ENCODE data around the gene GALNT14.

GALNT14 gene

DNA sequence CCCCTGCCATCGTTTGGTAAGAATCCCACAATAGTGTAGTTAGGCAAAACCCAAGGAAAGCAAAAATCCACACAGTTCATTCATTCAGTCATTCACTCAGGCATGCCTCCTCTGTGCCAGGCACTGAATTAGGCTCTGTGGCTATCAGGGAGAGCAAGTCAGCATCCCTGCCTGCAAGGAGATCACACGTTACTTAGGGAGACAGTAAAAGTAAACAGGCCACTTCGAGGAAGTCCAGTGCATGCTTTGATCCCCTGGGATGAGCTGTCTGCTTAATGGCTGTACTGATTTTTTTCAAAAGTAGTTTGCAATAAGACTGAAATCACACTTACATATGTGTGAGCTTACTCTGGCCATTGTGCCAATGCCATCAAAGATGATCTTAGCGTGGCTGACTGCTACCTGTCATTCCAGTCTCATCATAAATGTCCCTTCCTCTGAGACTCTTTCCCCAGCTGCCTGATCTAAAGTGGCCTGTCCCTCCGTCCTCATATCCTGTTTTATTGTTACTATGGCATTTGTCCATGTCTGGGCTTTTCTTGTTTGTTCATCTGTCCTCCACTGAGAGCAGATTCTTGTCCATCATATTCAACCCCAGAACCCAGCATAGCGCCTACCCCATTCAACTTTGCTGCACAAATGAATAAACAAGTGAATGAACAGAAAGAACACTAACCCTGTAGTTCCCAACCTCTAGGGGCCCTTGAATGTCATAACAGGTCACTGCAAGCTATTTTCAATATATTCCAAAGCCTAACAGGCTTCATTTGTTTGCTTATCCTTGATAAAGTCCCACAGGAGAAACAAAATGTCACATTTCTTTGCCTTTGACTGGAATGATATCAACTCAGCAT, 84.1 kb downstream of the GALNT14 start:
- DNase-seq = peak; percentile 5

DNA sequence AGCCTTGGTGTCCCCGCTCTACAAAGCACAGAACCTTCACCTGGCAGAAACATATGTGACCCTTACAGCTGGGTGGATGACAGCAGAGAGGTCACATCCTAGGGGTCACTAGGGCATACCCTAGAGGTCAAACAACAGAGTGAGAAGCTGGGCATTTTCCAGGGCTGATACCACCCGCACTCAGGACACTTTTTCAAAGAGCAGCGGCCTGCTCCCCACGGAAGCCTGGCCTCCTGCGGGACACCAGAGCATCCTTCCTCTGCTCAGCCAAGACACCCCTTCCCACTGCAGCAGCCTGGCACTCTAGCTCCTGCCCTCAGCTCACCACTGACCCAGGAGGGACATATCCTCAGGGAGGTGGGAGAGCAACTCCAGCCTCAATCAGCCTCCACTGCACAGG, 86.0 kb downstream of the GALNT14 start:
- no peak for DNase-seq

DNA sequence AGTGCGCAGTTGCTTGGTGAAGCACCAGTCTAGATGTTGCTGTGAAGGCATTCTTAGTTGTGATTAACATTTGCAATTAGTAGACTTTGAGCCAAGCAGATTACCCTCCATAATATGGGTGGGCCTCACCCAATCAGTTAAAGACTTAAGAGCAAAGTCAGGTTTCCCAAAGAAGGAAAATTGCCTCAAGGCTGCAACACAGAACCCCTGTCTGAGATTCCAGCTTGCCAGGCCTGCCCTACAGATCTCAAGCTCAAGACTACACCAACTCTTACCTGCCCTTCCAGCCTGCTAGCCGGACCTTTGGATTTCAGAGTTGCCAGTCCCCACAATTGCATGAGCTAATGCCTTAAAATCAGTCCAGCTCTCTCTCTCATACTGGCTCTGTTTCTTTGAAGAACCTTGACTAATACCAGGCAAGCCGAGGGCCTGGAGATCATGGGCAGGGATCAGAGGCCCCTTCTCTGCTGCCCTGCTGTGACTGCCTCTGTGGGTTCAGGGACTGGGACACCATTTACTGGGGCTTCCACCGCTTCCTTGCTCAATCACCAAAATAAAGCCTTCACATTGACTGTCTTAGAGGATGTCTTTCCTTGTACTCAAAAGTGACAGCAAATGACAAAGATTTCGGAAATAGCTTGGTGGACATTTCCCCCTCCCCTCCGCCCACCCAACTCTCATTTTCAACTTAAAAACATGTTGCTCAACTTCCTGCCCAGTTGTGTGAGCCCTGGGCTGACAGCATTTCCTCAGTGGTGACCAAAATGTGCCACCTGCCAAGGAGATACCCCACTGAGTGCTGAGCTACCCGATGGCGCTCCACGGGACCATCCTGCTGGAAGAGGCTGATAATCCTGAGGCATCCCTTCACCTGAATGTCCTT, 86.7 kb downstream of the GALNT14 start:
- DNase-seq = no peak

DNA sequence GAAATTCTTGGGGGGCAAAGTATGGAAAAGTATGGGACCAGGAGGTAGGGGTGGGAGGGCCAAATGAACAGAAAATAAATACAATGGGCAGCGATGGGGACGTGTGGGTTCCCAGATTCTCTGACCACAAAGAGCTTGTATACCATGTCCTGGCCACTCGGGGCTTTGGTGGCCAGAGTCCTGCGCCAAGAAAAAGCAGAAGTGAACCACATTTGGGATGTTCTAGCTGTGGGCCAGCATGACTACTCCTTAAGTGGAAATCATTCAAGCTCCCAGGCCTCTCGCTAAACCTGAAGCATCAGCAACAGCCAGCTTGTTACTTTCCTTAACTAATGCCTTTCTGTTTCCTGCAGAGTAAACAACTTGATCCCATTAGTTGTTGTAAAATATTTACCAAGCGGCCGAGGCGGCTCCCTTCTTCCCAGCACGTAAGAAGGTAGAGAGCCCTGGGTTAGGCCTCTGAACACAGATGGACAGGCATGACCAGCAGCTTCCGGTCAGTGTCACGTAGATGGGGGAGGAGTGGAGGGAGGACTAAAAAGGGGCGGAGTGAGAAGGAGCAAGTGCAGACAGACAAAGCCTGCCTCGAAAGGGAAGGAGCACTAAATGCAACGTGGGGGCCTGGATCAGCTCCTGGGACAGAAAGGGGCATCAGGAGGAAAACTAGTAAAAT, 88.2 kb downstream of the GALNT14 start:
- no peak for DNase-seq

DNA sequence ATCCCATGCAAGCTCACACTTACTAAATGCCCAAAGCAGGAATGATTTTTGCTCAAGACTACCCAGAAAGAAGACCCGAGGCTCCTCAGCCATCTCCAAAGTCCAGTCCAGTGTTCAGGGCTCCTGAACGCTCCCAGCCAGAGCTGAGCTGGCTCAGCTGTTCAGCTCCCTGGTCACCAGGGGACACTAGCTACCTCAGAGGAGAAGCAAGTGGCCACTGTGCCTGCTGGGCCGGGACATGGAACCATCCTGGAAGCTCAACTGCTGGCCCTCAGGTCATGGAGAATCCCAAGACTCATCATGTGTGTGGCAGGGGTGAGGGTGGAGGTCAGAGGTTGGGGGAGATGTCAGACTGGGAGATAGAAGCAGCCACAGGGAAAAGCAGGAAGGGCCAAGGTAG, 89.0 kb downstream of the GALNT14 start:
- DNase-seq = no peak

DNA sequence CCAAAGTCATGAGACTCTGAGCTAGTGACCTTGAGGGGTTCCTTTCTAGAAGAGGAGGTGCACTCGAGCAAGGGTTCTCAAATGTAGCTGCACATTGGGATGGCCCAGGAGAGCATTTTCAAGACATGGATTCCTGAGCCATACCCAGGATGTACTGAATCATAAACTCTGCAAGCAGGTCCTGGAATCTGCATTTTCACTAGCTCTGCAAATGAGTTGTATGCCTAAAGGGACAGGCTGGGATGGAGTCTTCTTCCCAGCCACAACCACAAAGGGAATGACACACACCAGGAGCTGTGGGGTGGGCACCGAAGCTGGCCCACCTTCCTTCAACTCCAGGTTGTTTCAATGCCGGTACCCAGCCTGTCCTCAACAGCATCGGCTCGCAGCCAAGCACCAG, 90.6 kb downstream of the GALNT14 start:
- no peak for DNase-seq

DNA sequence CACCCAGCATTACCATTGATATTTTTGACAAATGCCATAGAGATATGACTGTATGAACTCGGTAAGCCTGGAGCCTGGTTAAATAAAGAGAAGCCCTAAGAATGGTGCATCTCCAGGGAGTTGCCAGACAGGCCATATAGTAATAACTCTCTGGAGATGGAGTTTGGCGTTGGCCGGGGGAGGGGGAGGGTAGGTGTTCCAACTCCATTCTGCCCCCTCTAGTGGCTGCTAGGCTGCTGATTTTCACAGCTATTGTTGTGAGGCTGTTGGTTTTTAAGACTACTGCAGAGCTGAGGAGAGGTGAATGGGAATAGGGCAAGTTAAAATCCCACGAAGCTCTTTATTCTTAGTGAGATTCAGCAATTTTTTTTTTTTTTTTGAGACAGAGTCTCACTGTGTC, 99.9 kb downstream of the GALNT14 start:
- no peak for DNase-seq

DNA sequence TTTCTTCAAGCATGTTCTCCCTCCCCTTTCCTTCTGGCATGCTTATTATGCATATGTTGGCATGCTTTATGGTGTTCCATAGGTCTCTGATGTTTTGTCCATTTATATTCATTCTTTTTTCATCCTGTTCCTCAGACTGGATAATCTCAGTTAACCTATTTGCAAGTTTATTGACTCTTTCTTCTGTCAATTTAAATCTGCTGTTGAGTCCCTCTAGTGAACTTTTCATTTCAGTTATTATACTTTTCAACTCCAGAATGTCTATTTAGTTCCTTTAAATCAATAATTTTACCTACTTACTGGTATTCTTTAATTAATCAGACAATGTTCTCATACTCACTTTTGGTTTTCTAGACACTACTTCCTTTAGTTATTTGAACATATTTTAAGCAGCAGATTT, 101.2 kb downstream of the GALNT14 start:
- no peak for DNase-seq

DNA sequence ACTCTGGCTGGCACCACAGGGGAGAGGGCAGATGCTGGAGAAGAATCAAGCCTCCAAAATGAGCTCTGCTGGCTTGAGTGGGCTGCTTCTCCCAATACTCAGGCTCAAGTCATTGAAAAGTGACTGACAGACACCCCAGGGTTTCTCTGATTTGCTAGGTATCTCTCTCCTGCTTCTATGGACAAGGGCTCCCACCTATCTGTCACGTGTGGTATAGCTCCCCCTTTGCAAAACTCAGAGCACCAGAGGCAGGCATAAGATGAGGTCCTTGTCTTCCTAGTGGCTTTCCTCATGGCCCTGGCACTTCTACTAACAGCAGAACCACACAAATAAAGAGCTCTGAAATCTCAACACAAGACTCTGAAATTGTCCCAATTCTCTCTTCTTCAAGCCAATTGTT, 105.2 kb downstream of the GALNT14 start:
- no peak for DNase-seq

DNA sequence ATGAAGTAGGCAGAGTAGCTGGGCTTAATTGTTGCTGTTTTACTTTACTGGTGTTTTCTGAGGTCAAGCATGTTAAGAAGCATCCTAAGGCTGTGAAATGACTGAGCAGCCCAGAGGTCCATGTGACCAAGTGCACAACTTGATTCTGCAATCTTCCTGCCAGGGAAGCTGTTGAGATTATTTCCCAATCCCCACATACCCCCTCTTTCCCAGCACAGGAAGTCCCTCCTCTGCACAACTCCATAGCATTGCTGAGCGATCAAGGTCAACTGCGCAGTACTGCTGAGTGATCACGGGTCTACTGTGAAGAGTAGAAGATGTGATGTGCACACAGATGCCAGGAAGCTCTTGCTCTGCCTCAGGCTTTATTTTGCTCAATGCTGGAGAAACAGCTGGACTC, 105.8 kb downstream of the GALNT14 start:
- no peak for DNase-seq

DNA sequence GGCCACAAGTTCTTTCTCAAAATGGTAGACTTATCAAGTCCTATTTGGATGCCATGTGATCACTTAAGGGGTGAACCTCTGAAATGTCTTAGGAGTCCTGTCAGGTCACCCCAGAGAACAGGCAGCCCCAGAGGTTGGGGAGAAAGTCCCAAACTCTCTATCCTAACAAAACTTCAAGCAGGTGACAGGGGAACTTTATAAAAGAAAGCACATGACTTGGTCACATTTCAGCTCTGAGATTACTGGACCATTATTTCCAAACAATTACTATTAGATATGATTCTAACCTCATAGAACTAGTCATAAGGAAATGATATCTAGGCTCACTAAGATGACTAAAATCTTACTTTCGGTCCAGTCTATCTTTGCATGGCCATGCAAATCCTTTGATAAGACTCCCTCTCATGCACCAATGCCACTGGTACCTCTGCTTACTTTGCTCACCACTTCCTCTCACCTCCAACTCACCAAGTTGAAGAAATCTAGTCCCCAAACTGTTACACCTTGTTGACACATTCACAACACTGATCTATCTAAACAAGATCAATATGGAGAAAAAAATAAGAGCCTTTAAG, 107.0 kb downstream of the GALNT14 start:
- no peak for DNase-seq

DNA sequence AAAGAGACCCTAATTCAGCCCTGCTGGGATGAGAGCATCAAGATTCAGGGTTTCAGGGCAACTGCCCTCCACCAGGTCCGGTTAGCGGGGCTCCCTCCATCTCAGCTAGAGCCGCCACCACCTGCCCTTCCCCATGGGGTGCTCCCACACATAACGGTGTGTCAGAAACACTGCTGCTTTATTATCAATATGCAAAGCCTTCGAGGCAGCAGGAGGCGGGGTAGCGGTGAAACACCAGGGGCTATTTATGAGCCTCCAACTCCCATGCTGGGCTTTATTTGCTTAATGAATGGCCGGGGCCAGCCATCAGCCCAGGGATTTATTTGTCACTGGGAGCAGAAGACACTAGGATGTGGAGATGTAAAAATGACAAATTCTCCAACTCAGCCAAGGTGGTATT, 109.8 kb downstream of the GALNT14 start:
- DNase-seq = no peak

DNA sequence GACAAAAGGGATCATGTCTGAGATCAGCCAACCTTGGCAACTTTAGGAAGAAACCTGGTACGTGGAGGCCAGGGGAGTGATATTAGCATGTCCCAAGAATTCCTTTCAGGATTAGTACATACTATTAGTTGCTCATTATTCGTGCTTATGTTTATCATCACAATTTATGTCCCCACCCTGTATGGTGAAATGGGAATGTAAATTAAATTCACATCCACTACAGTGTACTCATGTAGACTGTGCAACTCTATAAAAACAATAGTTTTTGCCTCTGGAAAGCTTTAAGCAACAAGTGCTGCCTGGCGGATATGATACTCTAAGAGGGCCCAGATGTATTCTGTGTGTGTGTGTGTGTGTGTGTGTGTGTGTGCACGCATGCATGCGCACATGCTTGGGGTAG, 110.7 kb downstream of the GALNT14 start:
- no peak for DNase-seq

DNA sequence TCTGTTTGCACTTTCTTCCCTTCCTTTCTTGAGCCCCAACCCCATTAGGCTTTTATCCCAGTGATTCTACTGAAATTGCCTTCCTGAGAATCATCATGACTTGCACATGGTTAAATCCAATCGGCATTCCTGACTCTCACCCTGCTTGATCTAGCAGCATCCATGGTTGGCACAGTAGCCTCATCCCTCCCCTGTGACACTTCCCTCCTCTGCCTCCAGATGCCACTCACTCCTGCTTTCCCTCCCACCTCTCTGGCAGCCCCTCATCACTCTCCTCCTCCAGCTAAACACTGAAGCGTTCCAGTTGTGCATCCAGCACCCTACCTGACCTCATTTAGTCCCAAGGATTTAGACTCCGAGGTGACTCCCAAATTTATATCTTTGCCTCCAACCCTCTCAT, 114.7 kb downstream of the GALNT14 start:
- DNase-seq = no peak

DNA sequence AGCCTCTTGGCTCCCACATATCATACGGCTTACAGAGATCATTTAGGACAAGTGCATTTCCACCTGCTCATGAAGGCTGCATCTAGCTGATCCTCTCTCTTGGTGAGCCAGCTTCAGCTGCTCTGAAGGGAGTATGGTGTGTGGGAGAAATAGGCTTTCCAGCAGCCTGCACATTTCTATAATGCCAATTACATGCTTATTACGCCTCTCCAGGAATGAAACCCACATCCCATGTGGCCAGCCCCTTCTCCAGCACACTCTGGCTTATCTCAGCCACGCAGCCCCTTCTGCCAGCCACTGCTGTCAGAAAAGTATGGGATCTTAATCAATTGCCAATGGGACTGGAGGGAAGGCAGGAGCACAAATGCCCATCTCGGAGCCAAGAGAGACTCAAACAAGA, 117.5 kb downstream of the GALNT14 start:
- no peak for DNase-seq

DNA sequence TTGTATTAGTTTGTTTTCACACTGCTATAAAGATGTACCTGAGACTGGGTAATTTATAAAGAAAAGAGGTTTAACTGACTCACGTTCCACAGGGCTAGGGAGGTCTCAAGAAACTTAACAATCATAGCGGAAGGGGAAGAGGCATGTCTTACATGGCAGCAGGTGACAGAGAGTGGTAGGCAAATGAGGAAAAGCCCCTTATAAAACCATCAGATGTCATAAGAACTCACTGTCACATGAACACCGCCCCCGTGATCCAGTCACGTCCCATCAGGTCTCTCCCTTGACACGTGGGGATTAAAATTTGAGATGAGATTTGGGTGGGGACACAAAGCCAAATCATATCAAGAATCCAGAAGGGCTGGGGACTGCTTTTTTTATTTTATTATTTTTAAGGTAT, 120.0 kb downstream of the GALNT14 start:
- no peak for DNase-seq

DNA sequence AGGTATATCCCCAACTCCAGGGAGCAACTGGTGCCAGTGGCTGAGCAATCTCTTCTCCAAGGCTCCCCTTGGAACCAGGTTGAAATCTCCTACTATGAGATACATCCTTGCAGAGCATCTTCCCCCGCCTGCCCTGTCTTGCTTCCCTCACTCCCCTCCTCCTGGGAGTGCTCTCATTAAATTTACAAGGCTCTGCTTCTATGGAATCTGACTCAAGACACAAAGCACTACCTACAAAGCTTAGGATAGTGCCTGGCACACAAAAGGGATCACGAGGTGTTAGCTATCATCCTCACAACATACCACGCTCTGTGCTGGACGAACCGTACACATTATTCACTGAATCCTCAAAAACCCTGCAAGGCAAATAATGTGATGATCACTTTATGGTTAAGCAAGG, 121.6 kb downstream of the GALNT14 start:
- DNase-seq = no peak

DNA sequence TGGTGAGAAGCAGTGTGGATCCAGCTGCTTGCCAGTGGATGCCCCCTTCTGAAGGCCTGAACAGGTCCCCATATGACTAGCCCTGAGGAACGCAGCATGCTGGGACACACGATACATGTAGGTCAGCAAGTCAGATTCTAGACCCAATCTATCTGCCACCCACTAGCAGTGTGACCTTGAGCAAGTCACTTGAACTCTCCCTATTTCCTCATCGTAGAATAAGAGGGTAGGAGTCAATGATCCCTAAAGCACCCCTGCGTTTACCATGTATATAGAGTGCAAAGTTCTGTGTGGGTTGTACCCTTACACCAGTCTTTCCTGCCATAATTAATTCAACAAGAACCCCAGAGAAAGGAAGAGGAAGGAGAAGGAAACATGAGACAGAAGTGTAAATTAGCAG, 123.7 kb downstream of the GALNT14 start:
- no peak for DNase-seq

DNA sequence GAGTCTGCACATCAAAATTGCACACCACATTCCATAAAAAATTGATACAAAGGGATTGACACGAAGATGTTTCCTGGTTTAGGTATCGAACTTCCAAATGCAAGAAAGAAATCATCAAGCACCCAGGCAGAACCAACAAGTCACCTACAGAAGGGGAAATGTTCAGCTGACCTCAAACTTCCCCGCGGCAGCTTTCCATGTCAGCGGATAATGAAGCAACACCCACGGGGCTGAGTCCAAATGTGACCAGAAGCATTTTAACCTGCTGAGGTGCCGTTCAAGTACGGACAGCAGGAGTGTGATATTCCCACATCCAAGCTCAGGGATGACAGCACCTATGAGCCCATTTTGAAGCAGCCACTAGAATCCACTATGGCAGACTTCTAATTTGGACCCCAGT, 124.9 kb downstream of the GALNT14 start:
- DNase-seq = no peak

DNA sequence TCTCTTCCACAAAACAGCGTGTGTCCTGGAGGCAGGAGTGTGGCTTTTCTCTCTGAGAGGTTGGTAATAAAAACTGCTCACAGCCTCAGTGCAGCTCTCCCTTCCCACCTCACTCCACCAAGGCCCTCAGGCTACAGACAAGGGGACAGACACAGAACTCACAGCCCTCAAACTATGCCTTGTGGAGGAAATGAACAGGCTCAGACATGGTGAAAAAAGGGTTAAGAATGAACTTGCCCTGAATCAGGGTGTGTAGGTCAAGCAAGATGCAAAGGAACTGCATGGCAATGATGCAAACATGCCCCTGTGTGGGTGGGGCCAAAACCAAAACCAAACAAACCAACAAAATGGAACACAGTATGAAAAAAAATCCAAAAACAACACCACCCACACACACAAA, 125.8 kb downstream of the GALNT14 start:
- DNase-seq = no peak

DNA sequence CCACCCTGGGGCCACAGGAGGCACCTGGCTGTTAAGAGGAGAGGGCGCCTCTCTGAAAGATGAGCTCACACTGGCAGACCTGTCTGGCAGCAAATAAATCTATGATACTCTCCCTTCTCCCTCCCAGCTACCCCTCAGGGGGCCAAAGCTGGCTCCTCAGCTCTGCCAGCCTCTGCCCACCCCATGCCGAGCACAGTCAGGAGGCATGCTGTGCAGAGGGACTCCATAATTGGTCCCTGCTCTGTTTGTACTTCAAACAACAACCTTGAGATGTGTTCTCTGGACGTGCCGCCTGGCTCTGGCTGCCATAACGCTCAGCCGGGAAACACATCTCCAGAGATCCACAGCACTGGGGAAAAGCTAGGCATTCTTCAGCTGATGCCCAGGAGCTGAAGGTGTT, 126.7 kb downstream of the GALNT14 start:
- DNase-seq = no peak

DNA sequence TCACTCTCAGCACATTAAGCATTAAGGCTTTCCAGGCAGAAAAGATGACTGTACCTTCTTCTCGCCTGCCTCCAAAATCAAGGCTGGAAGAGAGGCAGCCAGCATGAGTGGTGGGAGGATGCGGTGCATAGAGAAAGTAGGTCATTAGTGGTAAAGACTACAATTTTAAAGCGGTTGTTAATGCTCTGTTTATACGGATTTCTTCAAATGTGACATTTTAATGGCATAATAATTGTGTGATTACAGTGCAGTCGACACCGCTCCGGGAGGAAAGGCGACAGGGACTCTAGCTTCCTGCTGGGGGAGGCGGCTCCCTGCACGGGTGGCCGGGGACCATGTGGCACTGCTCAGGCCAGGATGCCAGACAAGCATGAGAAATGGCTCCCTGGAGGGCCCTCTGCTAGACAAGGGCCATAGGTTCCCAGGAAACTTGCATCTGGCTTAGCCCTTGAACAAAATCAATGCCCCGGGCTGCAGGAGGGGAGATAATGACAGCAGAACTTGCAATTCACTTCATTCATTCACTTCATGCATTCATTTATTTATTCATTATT, 129.6 kb downstream of the GALNT14 start:
- DNase-seq = no peak

DNA sequence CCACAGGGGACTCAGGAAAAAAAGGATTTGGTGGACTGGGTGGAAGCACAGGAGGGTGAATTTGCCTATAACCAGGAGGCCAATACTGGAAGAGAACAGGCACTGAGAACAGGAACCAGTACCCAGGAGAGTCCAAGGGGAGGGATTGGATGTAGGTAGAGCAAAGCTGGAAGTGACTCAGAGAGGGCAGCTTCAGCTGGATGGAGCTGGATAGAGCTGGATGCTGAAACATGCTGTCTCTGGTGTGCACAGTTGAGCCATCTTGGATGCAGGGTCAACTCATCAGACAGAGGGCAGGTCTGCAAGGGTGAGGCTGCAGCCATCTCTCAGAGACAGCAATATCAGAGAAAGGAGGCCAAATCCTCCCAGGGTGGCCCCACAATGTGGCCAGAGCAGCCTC, 134.0 kb downstream of the GALNT14 start:
- no peak for DNase-seq

Measured in NCI-H2029 (cell line).